HG03103 (cell line): ENCODE data around the gene CCDC81.
"Not testable (repeated sequence)": the region's sequence is repeated elsewhere in the genome, so short reads cannot be mapped to it uniquely, and the experiment has no call there.

Source experiments
- ATAC-seq: cut with Tn5 transposase; IDR thresholded peaks from one replicate; pipeline ENCODE4 v1.9.1; 2021; ENCODE audit warnings: low read depth; ENCODE audit not compliant: unreplicated experiment

CCDC81 gene

DNA sequence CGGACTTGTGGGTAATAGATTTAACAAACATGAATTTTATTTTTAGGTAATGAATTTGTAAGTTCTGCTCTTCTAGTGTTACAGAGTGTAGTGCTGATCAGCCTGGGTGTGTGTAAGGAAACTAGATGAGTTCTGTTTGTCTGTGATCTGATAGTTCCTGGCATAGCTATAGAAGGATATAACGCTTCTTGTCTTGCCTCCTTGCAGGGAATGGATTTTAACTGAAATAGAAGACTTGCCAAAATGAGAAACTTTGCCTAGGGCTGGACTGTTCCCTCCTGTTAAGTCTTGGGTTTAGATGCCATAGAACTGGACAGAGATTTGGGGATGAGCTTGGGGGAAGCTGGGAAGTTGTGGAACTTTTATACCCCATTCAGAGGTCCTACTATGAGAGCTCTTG lies 11.6 kb downstream of the CCDC81 start:
- ATAC-seq, result no peak

DNA sequence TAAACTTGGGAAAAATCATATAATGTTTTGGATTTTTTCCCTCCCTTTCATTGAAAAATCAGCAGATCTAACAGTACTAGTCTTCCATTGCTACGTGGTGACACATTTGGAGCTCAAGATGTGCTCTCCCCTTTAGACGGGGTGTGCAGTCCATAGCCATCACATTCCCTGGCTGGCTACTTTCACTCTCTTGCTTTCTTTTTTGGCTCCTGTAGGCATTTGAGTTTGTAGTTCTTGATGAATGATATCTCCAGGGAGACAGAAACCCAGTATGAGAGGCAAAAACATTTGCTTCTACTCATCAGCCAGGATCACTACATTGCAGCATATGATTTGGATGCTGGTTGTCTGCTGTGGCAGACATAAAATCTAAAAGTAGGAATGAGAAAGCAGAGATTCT lies 12.1 kb downstream of the CCDC81 start:
- no peak for ATAC-seq

DNA sequence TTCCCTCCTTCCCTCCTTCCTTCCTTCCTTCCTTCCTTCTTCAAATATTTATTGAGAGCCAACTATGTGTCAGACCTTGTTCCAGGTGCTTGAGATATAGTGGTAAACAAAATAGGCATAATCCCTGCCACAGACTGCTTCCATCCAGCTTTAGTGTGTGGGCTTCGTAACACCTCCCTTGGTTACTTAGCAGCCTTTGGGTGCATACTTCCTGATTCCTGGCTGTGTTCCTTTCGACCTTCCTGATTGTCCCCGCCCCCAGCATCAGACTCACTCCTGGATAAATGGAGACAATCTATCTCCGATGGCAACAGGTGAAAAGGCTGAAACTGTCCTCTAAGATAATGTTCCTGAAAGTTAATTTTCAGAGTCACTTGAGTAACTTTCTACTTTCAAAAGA lies 13.5 kb downstream of the CCDC81 start:
- no peak for ATAC-seq

DNA sequence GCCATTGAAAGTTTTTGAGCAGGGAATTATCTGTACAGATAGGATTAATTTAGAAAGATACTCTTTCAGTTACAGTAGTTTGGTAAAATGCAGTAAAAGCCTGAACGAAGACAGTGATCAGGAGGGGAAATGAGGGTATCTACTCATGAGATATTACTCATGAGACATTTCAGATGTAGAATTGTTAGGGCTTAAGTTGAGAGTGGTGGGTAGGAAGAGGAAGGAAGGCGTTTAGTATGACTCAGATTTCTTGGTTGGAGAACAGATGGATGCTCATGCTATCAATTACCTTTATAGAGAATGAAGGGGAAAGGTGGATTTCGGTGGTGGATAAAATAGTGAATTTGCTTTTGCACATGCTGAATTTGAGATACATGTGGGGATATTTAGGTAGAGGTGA lies 15.8 kb downstream of the CCDC81 start:
- ATAC-seq, result no peak

DNA sequence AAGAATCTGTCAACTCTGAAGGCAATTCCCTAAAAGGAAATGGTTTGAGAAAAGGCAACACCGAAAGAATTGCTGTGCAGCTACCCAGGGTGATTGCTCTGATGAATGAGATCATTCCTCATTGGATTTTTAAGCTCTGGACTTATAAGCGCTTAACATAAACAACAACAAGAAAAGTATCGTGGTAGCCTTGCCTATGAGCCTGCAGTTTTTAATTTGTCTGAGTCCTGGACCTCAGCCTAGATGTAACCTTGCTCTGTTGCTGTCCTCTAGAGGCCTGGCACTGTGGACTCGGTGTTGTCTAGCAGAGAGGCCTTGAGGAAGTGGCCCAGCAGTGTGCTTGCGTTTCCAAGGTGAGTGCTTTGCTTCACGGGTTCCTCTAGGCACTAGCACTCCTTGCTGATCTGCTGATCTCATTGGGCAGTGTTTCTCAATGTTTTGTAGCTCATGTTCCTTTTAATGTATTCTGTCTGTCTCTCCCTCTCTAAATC lies 20.4 kb downstream of the CCDC81 start:
- no peak for ATAC-seq

DNA sequence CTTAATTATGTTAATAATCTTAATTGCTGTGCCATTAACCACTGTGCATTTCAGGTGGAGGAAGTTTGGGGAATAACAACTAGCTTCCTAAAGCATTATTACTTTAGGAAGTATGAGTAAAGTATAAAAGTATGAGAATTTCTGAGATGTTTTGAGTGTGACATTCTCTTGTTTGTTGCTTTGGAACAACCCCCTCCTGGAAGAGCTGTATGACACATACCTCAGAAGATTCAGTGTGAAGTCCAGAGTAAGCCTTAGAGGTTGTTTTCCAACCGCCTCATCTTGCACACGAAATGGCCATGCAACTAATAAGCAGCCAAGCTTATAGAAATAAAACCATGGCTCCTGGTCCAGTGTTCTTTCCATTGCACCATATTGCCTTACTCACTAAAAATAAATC lies 21.7 kb downstream of the CCDC81 start:
- ATAC-seq, result no peak

DNA sequence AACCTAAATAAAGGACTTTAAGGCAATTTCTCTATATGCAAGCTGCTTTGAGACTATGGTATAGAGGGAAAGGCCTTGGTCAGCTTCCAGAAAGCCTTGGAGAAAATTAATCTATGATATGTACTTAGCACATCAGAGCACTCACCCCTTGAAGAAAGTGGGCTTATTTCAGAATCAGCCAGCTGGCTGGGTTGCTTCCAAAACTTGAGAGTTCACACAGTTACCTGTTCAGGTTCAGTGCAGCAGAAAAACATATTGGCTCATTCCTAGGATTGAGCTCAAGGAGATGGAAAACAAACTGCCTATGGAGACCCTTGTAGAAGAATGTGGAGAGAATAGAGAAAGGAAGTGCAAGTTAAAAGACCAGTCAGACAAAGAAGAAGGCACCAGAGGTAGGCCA lies 22.7 kb downstream of the CCDC81 start:
- ATAC-seq, result no peak

DNA sequence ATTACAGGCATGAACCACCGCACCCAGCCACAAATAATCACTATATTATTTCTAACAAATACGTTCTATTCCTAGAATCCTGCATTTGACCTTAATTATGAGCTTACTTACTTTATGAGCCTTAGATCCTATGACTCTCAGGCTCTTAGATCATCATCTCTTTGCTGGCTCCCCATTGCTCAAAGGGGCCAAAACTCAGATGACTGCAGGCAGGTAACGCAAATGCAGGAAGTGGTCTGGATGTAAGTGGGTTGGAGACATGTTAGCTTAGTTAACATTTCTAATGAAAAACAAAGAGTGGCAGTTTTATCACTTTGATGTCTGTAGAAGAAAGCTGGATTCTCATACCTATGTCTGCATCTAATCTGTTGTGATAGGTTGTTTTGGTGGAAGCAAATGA lies 23.4 kb downstream of the CCDC81 start:
- ATAC-seq, result no peak

DNA sequence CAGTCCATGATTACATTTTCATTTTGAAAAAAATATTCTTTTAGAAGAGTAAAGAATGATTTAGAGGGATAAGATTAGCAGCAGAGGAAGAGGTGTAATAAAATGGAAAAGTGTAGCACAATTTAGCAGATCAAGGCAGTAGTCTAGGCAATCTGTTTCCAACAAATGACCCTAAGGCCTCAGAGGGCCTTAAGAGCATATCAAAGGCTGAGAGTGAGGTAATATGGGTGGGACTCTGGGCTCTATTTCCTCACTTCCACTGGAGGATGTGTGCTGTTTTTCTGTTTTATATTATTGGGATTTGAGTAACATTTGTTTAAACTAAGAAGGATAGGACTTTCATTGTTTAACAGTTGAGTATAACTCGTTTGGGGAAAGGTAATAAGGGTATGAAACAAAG lies 28.8 kb downstream of the CCDC81 start:
- no peak for ATAC-seq

DNA sequence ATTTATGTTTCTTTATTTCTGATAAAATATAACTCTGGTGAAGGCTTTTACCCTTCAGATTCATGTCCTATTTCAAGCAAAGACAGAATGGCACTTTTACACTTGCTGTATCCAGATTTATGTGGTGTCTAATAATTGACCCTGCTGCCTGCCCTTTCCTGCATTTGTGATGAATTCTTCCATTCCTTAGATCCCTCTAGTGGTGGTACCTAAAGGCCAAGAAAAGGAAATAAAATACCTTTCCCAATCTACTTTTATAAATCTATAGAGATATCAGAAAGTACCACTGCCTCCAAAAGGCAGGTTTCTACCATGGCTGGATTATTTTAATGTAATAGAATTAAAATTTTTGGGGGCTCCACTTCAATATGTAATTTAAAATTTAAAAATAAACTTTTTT lies 34.2 kb downstream of the CCDC81 start:
- ATAC-seq, result no peak

DNA sequence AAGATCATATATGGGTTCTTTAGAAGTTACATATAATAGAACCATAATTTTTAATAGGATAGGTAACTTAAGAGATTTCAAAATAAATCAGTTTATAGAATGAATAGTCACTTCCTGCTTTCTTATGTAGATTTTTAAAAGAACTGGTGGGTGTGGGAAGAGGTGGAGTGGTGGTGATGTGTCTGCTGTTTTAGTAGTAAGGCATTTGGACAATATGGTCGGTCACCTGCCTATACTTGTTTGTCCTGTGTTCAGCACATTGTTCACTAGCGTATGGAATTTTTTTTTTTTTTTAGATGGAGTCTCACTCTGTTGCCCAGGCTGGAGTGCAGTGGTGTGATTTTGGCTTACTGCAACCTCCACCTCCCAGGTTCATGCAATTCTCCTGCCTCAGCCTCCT lies 39.3 kb downstream of the CCDC81 start:
- no peak for ATAC-seq

DNA sequence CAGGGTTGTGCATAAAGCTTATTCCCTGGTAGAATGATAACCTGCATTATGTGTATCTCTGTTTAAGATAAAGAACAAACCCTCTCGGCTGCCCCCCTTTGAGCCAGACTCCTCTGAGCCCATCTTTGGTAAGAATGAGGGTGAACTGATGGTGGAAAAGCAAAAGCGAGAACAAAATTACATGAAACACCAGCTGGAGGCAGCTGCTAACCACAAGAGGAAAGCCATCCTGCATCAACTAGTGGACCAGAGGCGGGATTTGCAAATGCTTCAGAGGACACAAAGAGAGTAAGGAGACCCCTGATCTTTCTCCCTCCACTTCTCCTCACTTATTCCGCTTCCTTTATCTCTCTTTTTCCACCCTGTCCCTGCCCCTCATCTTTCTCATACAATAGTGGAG lies 40.3 kb downstream of the CCDC81 start:
- no peak for ATAC-seq

DNA sequence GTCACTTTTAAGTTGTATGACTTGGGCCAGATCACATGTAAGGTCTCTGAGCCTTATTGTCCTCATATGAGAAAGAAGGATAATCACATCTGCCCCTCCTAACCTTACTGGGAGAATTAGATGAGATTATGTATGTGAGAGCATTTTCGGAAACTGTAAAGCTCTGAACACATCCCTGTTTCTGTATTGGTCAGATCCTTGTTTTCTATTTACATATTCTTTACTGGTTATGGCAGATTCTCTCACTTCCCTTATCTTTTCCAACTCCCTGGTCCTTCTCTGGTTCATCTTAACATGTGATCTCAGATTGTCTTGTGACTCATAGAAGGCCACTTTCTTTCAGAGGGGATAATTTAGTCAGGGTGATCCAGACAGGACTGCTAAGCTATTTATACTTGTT lies 41.8 kb downstream of the CCDC81 start:
- ATAC-seq, result no peak

DNA sequence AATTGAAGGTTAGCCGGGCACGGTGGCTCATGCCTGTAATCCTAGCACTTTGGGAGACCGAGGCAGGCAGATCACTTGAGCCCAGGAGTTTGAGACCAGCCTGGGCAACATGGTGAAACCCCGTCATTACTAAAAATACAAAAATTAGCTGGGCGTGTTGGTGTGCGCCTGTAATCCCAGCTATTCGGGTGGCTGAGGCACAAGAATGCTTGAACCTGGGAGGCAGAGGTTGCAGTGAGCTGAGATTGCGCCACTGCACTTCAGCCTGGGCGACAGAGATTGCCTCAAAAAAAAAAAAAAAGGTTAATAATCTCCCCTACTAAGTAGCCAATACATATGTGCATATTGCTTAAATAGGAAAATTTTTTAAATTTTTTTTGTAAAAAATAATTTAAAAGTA lies 42.3 kb downstream of the CCDC81 start:
- ATAC-seq, result not testable (repeated sequence)

DNA sequence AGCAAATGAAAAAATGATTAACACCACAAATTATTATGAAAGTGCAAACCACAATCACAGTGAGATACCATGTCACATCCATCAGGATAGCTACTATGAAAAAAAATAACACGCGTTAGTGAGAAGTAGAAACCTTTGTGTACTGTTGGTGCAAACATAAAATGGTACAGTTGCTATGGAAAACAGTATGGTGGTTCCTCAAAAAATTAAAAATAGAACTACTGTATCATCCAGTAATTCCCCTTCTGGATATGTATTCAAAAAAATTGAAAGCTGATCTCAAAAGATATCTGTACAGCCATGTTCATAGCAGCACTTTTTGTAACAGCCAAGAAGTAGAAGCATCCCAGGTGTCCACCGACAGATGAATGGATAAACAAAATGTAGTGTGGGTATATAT lies 43.4 kb downstream of the CCDC81 start:
- no peak for ATAC-seq

DNA sequence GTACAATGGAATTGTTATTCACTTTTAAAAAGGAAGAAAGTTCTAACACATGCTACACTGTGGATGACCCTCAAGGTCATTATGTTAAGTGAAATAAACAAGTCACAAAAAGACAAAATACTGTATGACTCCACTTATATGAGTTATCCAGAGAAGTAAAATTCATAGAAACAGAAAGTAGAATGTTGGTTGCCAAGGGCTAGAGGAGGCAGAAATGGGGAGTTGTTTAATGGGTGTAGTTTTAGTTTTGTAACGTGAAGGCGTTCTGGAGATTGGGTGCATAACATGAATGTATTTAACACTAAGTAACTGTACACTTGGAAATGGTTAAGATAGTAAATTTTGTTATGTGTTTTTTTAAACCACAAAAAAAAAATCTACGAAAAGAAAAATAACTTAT lies 43.8 kb downstream of the CCDC81 start:
- no peak for ATAC-seq

DNA sequence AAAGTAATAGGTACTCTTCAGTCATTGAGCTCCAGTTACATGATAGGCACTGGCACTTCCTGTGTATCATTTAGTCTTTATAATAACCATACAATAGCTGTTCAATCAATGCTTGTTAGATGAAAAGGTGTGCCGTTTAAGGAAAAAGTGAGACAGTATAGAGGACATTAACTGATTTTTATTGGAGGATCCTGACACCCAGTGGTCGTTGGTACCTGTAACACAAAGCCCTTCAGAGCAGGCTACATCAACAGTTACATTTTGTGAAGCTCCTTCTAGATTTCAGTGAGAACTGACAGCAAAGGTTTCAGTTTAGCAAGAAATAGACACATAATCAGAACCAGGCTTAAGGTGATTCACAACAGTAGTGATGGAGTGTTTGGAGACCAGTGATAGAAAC lies 44.2 kb downstream of the CCDC81 start:
- no peak for ATAC-seq

DNA sequence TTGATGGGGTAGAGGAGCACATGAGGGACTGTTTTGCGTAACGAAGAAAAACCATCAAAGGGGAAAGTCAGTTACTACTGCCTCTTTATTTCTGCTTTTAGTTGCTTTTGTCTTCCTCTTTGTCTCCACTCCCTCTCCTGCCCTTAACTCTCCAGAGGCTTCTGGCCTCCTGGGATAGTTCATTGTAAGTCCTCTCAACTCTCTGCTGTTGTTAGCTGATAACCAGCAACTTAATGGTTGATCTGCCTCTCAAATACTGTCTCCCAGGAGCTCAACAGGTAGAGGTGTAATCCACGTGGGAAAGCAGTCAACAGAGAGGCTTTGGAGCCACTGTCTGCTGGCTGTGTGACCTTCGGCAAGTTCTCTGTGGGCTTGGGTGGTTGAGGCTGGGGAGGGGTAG lies 47.3 kb downstream of the CCDC81 start:
- ATAC-seq, result no peak

DNA sequence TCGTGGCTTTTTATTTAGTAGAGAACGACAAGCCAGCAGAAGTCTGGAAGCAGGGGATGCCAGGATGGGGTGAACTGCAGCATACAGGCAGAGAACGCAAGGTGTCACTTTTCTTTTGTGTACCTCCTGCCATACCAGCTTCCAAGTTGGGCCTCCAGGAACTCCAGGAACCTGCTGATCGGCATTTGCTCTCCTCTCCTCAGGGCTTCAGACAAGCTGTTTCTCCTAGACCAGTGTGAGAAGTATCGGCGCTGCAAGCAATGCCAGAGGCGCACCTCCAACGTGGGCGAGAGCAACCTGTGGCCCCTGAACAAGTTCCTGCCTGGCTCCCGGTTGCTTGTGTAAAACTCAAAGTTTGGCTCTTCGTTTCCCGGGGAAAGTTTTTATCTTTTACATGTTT lies 47.7 kb downstream of the CCDC81 start:
- ATAC-seq, result no peak

DNA sequence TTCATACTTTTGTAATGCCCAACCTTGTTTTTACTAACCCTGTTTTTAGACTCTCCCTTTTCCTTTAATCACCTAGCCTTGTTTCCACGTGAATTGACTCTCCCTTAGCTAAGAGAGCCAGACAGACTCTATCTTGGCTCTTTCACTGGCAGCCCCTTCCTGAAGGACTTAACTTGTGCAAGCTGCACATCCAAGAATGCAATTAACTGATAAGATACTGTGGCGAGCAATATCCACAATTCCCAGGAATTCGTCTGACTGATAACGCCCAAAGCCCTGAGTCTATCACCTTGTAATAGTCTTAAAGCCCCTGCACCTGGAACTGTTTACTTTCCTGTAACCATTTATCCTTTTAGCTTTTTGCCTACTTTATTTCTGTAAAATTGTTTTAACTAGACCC lies 48.8 kb downstream of the CCDC81 start:
- not testable (repeated sequence) for ATAC-seq

DNA sequence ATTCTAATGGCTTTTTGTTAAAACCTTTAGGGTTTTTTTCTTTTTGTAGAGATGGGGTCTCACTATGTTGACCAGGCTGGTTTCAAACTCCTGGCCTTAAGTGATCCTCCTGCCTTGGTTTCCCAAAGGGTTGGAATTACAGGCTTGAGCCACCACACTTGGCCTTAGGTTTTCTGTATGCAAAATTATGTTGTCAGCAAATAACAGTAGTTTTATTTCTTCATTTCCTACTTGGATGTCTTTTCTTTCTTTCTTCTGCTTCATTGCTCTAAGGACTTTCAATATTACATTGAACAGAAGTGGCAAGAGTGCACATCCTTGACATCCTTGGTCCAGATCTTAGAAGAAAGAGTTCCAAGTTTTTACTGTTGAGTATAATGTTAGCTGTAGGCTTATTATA lies 52.8 kb downstream of the CCDC81 start:
- no peak for ATAC-seq

DNA sequence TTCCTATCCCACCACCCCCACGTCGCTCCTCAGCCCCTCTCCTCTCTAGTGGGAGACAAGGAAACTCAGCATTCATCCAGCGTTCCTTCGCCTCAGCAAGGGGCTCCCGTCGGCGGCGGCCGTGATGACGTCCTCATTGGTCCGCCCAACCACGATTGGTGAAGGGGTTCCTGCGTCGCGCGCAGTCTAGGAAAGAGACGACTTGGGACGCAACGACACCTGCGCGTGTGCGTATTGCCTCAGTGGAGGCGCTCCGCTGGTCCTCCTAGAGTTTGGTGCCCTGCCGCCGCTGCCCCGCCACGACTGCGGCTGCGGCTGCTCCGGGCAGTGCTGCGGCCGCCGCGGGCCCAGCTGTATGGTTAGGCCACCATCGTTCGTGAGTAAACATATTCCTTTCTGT lies 56.6 kb downstream of the CCDC81 start:
- peak; percentile 95 for ATAC-seq

DNA sequence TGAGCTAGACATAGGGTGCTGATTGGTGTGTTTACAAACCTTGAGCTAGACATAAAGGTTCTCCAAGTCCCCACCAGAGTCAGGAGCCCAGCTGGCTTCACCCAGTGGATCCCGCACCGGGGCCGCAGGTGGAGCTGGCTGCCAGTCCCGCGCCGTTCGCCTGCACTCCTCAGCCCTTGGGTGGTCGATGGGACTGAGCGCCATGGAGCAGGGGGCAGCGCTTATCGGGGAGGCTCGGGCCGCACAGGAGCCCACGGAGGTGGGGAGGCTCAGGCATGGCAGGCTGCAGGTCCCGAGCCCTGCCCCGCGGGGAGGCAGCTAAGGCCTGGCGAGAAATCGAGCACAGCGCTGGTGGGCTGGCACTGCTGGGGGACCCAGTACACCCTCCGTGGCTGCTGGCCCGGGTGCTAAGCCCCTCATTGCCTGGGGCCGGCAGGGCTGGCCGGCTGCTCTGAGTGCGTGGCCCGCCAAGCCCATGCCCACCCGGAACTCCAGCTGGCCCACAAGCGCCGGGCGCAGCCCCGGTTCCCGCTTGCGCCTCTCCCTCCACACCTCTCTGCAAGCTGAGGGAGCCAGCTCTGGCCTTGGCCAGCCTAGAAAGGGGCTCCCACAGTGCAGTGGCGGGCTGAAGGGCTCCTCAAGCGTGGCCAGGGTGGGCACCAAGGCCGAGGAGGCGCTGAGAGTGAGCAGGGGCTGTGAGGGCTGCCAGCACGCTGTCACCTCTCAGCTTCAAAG lies 58.8 kb downstream of the CCDC81 start:
- not testable (repeated sequence) for ATAC-seq
